HuH-7 (cell line): ENCODE data around the gene YBX3.

Experiments
- DNase-seq: peaks from one replicate; pipeline ENCODE4 v3.0.0; 2011; ENCODE audit warnings: low spot score

YBX3 gene

GRCh38 chr12:10721651-10722501 is 1.2 kb downstream of the YBX3 start:
- peak; percentile 60 for DNase-seq

- DNase-seq, result no peak
Measured at GRCh38 chr12:10720974-10721650, 2.0 kb downstream of the YBX3 start.

- DNase-seq, result no peak
Measured at GRCh38 chr12:10719482-10719881, 3.6 kb downstream of the YBX3 start.

- DNase-seq, result no peak
Measured at GRCh38 chr12:10718279-10718821, 4.8 kb downstream of the YBX3 start.

GRCh38 chr12:10717410-10717809 is 5.7 kb downstream of the YBX3 start:
- no peak for DNase-seq

- DNase-seq, result no peak
Measured at GRCh38 chr12:10716704-10717315, 6.3 kb downstream of the YBX3 start.

GRCh38 chr12:10716277-10716676 is 6.8 kb downstream of the YBX3 start:
- DNase-seq, result no peak

- no peak for DNase-seq
Measured at GRCh38 chr12:10715491-10715890, 7.6 kb downstream of the YBX3 start.

- DNase-seq, result no peak
Measured at GRCh38 chr12:10709808-10710207, 13.3 kb downstream of the YBX3 start.

- no peak for DNase-seq
Measured at GRCh38 chr12:10708862-10709261, 14.3 kb downstream of the YBX3 start.

- no peak for DNase-seq
Measured at GRCh38 chr12:10705655-10706054, 17.5 kb downstream of the YBX3 start.

- no peak for DNase-seq
Measured at GRCh38 chr12:10701843-10702242, 21.3 kb downstream of the YBX3 start.

- DNase-seq, result no peak
Measured at GRCh38 chr12:10701131-10701681, 21.9 kb downstream of the YBX3 start.

GRCh38 chr12:10700581-10700980 is 22.5 kb downstream of the YBX3 start:
- no peak for DNase-seq

- no peak for DNase-seq
Measured at GRCh38 chr12:10697862-10698261, 25.3 kb downstream of the YBX3 start.

GRCh38 chr12:10697156-10697555 is 26.0 kb downstream of the YBX3 start:
- DNase-seq, result no peak

GRCh38 chr12:10690906-10691305 is 32.2 kb downstream of the YBX3 start:
- no peak for DNase-seq

- DNase-seq, result no peak
Measured at GRCh38 chr12:10689146-10689545, 34.0 kb downstream of the YBX3 start.

GRCh38 chr12:10688042-10688441 is 35.1 kb downstream of the YBX3 start:
- DNase-seq, result no peak

- DNase-seq, result peak; percentile 67
Measured at GRCh38 chr12:10673659-10674384, 49.3 kb downstream of the YBX3 start, which contains the start of gene STYK1. Gene STYK1 (minus strand): TSS chr12:10674052. CDS start chr12:10634618, 39,434 bp downstream.

GRCh38 chr12:10672231-10672868 is 50.8 kb downstream of the YBX3 start:
- DNase-seq, result no peak
